GDM1 (cell line): ENCODE results near the gene PPFIBP2.

ENCODE experiments used
- DNase-seq: peaks from one replicate; lab custom pipeline; 2025; lab: John Stamatoyannopoulos, UW

The PPFIBP2 gene

GRCh38 chr11:7578276-7578955 lies 64.6 kb downstream of the PPFIBP2 start:
- DNase-seq, result no peak

DNA sequence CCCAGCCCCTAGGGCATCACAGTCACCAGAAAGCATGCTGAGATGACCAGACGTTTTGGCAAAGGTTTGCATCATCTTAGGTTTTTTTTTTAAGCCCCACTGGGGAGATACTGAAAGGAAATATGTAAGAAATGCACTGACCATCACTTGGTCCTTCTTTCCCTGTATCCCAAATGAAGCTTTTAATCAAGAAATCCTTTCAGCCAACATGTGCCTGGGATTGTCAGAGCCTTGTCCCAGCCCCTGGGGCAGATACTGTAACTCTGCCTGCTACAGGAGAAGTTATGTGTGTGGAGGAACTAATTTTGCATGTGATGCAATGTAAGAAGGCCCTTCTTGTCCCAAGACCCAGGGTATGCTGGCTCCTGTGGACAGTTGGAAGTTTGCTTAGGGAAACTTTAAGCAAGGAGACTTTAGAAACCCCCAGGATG lies 65.6 kb downstream of the PPFIBP2 start:
- DNase-seq, result no peak

- DNase-seq, result no peak
These were observed 67.3 kb downstream of the PPFIBP2 start for GRCh38 chr11:7581021-7581590.

DNA sequence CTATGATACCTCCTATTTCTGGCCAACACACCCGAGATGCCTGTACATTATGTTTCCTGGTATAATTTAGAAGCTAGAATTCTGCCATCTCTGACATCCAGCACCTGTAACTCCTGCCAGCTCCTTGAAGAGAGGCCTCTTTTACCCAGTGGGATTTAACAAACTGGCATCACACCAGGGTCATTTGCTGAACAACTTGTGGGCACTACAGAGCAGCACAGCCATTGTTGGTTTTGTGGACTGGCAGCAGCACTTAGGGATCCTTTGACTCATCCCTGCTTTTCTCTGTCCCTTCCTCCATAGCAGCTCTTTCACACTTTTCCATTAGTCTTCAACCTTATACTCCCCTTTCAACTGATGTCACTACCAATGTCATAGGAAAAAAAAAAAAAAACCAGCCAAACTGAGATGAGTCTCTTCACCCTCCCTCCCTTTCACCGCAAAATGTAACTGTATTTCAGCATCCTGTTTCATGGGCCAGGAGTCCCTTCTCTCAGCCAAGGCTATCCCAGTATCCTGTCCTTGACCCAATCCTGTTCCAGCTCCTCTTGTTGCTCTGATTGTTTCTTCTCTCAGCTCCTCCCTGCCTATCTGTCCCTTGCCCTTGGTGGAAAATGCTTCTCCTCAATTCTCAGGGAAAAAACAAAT lies 68.7 kb downstream of the PPFIBP2 start:
- no peak for DNase-seq

DNA sequence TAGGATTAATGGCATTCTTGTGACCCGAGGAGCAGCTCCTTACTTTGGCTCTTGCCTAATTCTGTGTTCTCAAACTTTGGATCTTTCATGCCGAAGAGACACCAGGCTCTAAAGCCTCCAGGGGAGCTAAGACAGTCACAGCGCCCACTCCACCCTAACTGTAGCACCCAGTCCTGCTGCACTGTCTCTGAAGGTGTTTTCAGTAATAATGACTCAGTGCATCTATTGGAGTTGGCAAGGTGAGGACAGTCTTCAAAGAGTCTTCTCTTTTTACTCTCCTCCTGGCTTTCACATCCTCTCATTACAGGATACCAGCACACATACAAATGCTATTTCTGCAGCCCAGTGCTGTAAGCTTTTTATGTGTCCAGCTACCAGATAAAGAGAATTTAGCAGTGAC lies 69.4 kb downstream of the PPFIBP2 start:
- no peak for DNase-seq

GRCh38 chr11:7584910-7585309 lies 71.1 kb downstream of the PPFIBP2 start:
- DNase-seq, result no peak

- DNase-seq, result no peak
These were observed 72.0 kb downstream of the PPFIBP2 start for GRCh38 chr11:7585816-7586215.

DNA sequence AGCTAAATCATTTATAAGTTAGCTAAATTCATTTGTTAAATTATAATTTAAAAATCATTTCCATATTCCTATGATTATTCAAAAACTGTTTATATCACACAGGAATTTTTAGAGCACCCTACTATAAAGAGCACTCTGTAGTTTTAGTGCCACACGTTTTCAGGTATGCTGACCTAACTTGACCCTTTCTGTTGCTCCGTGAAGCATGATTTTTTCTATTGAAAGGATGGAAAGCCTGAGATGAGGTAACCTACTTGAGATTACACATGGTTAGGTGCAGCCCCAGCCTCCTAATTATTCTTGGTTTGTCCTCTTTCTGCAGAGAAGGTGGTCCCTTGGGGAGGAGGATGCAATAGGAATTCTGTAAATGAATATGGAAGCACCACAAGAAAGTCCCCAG lies 72.6 kb downstream of the PPFIBP2 start:
- DNase-seq, result no peak

GRCh38 chr11:7587712-7588111 lies 73.9 kb downstream of the PPFIBP2 start:
- DNase-seq, result no peak

- DNase-seq, result no peak
These were observed 76.1 kb downstream of the PPFIBP2 start for GRCh38 chr11:7589861-7590260.

DNA sequence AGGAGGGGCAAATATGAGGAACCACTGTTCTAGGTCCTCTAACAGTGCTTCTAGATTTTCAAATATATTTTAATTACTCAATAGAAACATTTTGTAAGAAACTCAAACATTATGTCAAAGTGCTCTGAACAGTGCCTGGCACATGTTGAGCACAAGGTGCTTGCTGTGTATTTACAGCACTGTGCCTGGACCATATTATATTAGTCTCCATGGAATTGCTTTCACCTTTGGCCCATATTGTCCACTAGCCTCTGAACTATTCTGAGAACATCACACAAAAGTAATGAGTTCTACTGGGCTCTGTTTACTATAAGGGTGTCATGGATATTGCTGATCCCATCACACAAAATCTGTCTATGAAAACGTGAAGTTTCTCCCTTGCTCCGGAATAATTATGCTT lies 76.7 kb downstream of the PPFIBP2 start:
- DNase-seq, result no peak

GRCh38 chr11:7591107-7591894 lies 77.5 kb downstream of the PPFIBP2 start:
- DNase-seq, result no peak

GRCh38 chr11:7591987-7592386 lies 78.2 kb downstream of the PPFIBP2 start:
- no peak for DNase-seq

DNA sequence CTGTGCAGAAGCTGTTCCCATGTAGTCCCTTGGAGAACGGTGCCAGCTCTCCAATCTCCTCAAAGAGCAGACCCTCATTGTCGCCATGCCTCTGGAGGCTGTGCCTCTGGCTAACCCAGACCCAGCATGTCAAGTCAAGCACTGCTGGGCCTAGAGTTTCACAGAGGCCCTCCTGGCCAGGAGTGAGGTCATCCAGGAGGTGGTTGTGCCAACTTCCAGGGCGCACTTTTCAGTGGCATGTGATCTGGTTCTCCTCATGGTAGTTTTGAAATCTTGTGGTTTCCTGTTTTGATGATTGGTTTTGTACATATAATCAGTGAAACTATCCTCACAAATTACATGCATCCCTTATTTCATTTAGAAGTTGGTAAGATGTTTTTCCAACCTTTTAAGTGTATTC lies 78.9 kb downstream of the PPFIBP2 start:
- no peak for DNase-seq

GRCh38 chr11:7593481-7593880 lies 79.7 kb downstream of the PPFIBP2 start:
- no peak for DNase-seq

DNA sequence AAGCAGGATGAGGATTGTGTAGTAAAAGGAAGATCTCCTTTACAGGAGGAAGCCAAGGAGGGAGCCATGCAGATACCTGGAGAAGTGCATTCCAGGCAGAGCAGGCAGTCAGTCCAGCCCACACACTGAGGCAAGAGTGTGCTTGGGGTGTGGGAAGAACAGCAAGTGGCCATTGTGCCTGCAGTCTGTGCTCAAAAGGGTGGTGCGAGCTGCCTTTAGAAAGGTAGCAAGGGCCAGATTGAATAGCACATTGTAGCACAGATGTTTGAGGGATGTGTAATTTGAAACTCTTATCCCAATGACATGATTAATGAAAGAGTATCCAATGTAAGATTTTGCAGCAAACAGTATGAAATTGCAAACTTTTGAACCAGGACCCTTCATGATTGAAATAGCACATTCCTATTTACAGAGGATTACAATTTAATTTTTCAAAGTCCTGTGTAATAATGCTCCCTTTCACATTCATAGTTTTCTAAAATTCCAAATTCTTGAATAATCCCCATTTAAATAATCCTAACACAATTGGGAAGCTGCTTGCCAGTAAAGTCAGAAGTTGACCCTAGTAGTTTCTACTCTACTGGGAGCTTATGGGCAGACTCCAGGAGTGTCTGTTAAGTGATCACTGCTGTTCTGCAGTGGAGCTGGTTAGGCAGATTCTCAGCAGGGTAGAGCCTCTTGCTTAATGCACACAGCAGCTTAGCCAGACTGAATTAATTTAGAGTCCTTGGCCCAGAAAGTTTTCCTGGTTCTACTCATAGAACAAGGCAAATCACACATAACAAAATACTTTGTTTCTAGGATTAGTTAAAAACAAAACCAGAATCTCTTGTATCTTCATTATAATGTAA lies 81.4 kb downstream of the PPFIBP2 start:
- no peak for DNase-seq

DNA sequence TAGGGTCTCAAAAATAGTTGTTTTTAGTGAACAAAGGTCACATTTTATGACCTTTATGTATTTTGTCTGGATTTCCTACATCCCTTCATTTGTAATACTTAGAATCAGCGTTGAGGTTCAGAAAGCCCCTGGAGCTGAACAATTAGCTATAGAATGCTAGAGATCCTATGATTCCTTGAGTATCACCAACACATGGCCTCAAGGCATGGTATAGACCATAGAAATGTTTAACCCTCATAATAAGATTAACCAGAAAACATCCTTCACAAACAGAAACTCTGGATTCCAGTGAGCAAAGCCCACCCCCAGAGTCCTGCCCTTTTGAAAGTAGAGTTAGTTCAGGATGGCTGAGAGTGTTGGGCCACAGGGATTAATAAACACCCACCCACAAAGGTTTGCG lies 82.2 kb downstream of the PPFIBP2 start:
- no peak for DNase-seq

DNA sequence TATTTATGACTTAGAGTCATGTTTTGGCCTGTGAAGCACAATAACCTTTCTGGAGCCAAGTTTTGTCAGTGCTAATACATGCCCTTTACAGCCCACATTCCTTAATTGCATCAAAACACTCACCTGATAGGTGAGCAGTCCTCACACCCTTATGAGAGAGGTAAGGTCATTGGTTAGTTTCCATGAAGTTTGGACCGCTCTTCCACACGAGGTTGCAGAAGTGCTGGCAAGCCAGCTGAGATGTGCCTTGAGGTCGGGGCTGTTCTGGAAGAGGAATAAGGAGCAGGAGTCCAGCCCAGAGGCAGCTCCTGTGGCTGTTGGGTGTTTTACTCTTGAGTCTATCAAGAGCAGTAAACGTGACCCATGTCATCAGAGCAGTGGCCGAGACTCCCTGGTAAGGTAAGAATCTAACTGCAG lies 83.2 kb downstream of the PPFIBP2 start:
- DNase-seq, result no peak

- DNase-seq, result no peak
These were observed 83.8 kb downstream of the PPFIBP2 start for GRCh38 chr11:7597620-7598019.

DNA sequence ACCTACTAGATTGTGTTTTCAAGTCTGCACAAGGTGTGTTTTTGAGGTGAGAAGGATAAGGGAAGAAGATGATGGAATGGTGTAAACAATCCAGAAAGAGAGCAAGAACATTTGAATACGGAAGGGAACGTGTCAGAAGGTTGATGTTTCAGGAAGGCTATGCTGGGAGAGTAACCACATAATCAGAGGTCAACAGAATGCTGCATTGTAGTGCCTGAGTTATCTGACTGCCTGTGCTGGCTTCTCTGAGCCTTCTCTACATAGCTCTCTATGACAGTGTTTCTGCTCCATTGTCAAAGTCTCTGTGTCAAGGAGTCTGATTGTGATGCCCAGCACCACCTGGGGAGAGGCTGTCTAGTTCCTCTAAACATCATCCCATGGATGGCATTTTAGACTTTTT lies 85.4 kb downstream of the PPFIBP2 start:
- DNase-seq, result no peak

DNA sequence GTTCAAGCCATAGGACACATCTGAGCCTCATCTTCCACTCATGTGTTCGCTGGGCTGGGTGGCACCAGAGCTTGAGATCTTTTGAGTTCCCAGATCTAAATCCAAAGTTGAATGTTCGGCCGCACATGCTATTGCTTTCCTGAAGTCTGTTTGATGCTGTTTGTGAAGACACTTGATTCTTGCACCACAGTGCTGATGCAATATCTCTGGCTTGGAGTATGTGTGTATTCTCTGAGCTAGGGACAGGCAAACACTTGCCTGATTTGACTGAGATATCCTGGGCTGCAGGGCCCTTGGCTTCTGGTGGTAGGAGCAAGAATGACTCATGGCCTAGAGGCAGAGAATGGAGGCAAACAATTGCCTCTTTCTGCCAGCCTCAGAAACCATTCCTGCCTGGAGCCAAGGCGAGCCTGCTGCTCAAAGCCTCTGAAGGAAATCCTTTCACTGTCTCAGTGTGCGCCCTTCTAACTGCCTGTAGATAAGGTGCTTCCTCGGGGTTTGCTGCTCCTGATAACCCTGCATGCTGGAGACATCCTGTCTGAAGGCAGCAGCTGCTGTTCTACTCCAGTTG lies 86.5 kb downstream of the PPFIBP2 start:
- DNase-seq, result no peak
